PC-3 (cell line): Measurements from ENCODE around the gene CIP2A. TPM values are rescaled to one million over a fixed set of nuclear protein-coding genes. Genes with fewer than 3 reads are reported as not detected.

ENCODE experiments used
- ATAC-seq: fragments of 200-7000 bp; cut with Tn5 transposase; 2 replicates; pipeline ENCODE4 v1.9.1; 2020; ENCODE audit warnings: mild to moderate bottlenecking, moderate library complexity
- BruUV-seq: library from RNA; stranded (reverse); fragments of 400-500 nt; replicated peaks from 2 replicates; lab custom pipeline; 2021; lab: Mats Ljungman, UMichigan
- CTCF ChIA-PET: fragments of 300-600 bp; sonication (Branson Sonifier 250); formaldehyde crosslinking; loops from one replicate; lab custom pipeline; 2022; ENCODE audit warnings: antibody characterized with exemption; lab: Charles Lee
- POLR2A ChIA-PET: fragments of 300-600 bp; sonication (Branson Sonifier 250); formaldehyde crosslinking; loops from one replicate; lab custom pipeline; 2022; ENCODE audit warnings: antibody characterized with exemption; ENCODE audit not compliant: unreplicated experiment; lab: Charles Lee
- DNase-seq: peaks from one replicate; pipeline ENCODE4 v3.0.0-alpha.2; 2015
- H2AFZ ChIP-seq: fragments of 300-600 bp; sonication (generic); 2 replicates; pipeline ENCODE4 v1.6.0; 2016; ENCODE audit warnings: antibody characterized with exemption, low read length
- H3F3A ChIP-seq: fragments of 300-600 bp; sonication (generic); one replicate; pipeline ENCODE4 v1.6.0; 2017; ENCODE audit warnings: antibody characterized with exemption, low read length, control low read depth, mild to moderate bottlenecking; ENCODE audit not compliant: unreplicated experiment
- H3K27ac ChIP-seq: fragments of 300-600 bp; sonication (generic); 2 replicates; pipeline ENCODE4 v1.5.1; 2016; ENCODE audit warnings: mild to moderate bottlenecking, low read length
- H3K27me3 ChIP-seq: fragments of 300-600 bp; sonication (generic); 2 replicates; pipeline ENCODE4 v1.6.1; 2016; ENCODE audit warnings: low read length, mixed read lengths
- H3K36me3 ChIP-seq: fragments of 300-600 bp; sonication (generic); 2 replicates; pipeline ENCODE4 v1.6.1; 2016; ENCODE audit warnings: low read depth, mixed run types, low read length, mixed read lengths
- H3K4me1 ChIP-seq: fragments of 300-600 bp; sonication (generic); 2 replicates; pipeline ENCODE4 v1.5.1; 2016; ENCODE audit warnings: low read length; ENCODE audit not compliant: insufficient read depth
- H3K4me2 ChIP-seq: fragments of 300-600 bp; sonication (generic); 2 replicates; pipeline ENCODE4 v1.6.0; 2016; ENCODE audit warnings: low read length
- H3K4me3 ChIP-seq: fragments of 300-600 bp; sonication (generic); 2 replicates; pipeline ENCODE4 v1.5.1; 2016; ENCODE audit warnings: mild to moderate bottlenecking, low read length, mixed read lengths
- H3K79me2 ChIP-seq: fragments of 300-600 bp; sonication (generic); 2 replicates; pipeline ENCODE4 v1.6.1; 2017; ENCODE audit warnings: low read length, mixed read lengths
- H3K9ac ChIP-seq: fragments of 300-600 bp; sonication (generic); 2 replicates; pipeline ENCODE4 v1.6.0; 2016; ENCODE audit warnings: mild to moderate bottlenecking, low read length
- H3K9me2 ChIP-seq: fragments of 300-600 bp; sonication (generic); replicated peaks from 2 replicates; pipeline ENCODE4 v1.6.1; 2016; ENCODE audit warnings: mixed run types, low read length, mixed read lengths
- H3K9me3 ChIP-seq: fragments of 300-600 bp; sonication (generic); 2 replicates; pipeline ENCODE4 v1.6.1; 2016; ENCODE audit warnings: low read length, mixed read lengths
- H4K20me1 ChIP-seq: fragments of 300-600 bp; sonication (generic); 2 replicates; pipeline ENCODE4 v1.6.1; 2016; ENCODE audit warnings: low read length, mixed read lengths
- CTCF ChIP-seq: fragments of 300-600 bp; sonication (generic); conservative IDR thresholded peaks from 2 replicates; pipeline ENCODE4 v1.5.1; 2017; ENCODE audit warnings: antibody characterized with exemption, low read depth, mild to moderate bottlenecking, low read length
- EZH2 ChIP-seq: fragments of 300-600 bp; sonication (generic); IDR thresholded peaks from one replicate; pipeline ENCODE4 v1.6.1; 2017; ENCODE audit warnings: antibody characterized with exemption, mild to moderate bottlenecking, low read length; ENCODE audit not compliant: unreplicated experiment
- EZH2phosphoT487 ChIP-seq: fragments of 300-600 bp; sonication (generic); IDR thresholded peaks from 2 replicates; pipeline ENCODE4 v1.6.1; 2018; ENCODE audit warnings: mild to moderate bottlenecking, antibody characterized with exemption, low read length, borderline replicate concordance
- intact Hi-C: fragments of 100-400 bp; cut with micrococcal nuclease; formaldehyde crosslinking; loops from 2 replicates; pipeline ENCODE4 v1.9.0; 2023
- total RNA-seq: library from RNA; depleted of rRNA; stranded (reverse); fragments of >200 nt; gene quantifications from 2 replicates; pipeline ENCODE4 v1.2.3, GENCODE V29; 2014

Gene CIP2A
- total RNA-seq, 1 experiment from 2014 or later, result 47.9 TPM

GRCh38 chr3:108554229-108554628, 35.0 kb downstream of the CIP2A start:
- no peaks in the 10 kb centered on the region for H3F3A ChIP-seq
- peaks cover 53% of the 10 kb centered on the region for H3K36me3 ChIP-seq
- ChIA-PET POLR2A (interaction anchor here (0.6 kb wide), 1 partner anchor 48 kb away, joined by 3 read pairs; no protein-coding TSS in a partner anchor), CTCF (interaction anchor here (1.3 kb wide), 1 partner anchor 361 kb away, joined by 3 read pairs; no protein-coding TSS in a partner anchor)
- H2AFZ ChIP-seq, result no peak overlapping the region
- no peak overlapping the region for H3K4me3 ChIP-seq
- H3K9me3 ChIP-seq, result no peaks in the 10 kb centered on the region
- peaks cover 22% of the 10 kb centered on the region for H3K4me1 ChIP-seq
- BruUV-seq, result no TSS peak
- DNase-seq, result no peak
- H3K9me2 ChIP-seq, result no peaks in the 10 kb centered on the region
- 0 out of 2 replicates have a peak, but pooled peaks cover 4% of the 10 kb centered on the region for H4K20me1 ChIP-seq
- intact Hi-C loops, result loop anchor here (2.0 to 10.0 kb wide), 5 partner anchors 35 to 1319 kb away; partner anchors contain the start of genes CIP2A and DZIP3
- H3K27ac ChIP-seq, result no peak overlapping the region
- no peaks in the 10 kb centered on the region for H3K79me2 ChIP-seq
- H3K9ac ChIP-seq, result no peak overlapping the region
- H3K27me3 ChIP-seq, result no peaks in the 10 kb centered on the region
- H3K4me2 ChIP-seq, result peak overlapping the region; percentile 34; the same call in 1 of the 2 replicates
- ATAC-seq, result peak; percentile 56
- TF ChIP-seq CTCF, result no peak
- no peak for TF ChIP-seq EZH2phosphoT487
- no peak for TF ChIP-seq EZH2

- TF ChIP-seq EZH2 (no peak), CTCF (peak; percentile 77)
- ChIA-PET CTCF (interaction anchor here (0.6 to 1.3 kb wide), 6 partner anchors 37 to 1317 kb away, joined by 3 to 7 read pairs (median 3); partner anchors contain the start of gene CIP2A), POLR2A (interaction anchor here (0.6 kb wide), 1 partner anchor 78 kb away, joined by 4 read pairs; no protein-coding TSS in a partner anchor)
- Histone ChIP-seq H3K9me3 (no peaks in the 10 kb centered on the region), H2AFZ (no peak overlapping the region), H3F3A (no peaks in the 10 kb centered on the region), H3K9ac (no peak overlapping the region), H3K4me1 (peaks cover 38% of the 10 kb centered on the region), H3K27ac (no peak overlapping the region), H4K20me1 (0 out of 2 replicates have a peak, but pooled peaks cover 4% of the 10 kb centered on the region), H3K27me3 (no peaks in the 10 kb centered on the region), H3K4me2 (no peak overlapping the region), H3K4me3 (no peak overlapping the region), H3K36me3 (peaks cover 42% of the 10 kb centered on the region), H3K9me2 (no peaks in the 10 kb centered on the region), H3K79me2 (no peaks in the 10 kb centered on the region)
- BruUV-seq, result no TSS peak
- DNase-seq (peak; percentile 76), ATAC-seq (no peak)
- intact Hi-C loops, result loop anchor here (1.0 to 10.0 kb wide), 5 partner anchors 63 to 1318 kb away; no protein-coding TSS in a partner anchor
Observed at GRCh38 chr3:108552267-108553159, 36.7 kb downstream of the CIP2A start.
